ENCODE measurements around the gene GPATCH2L.

Gene GPATCH2L

GRCh38 chr14:76151398-76152332 is at the start of gene GPATCH2L:
GPATCH2L (plus strand) TSS chr14:76151922; CDS start chr14:76154364, 2,442 bp downstream.
- peak; percentile 53 to 96 (median 88) for DNase-seq

- DNase-seq = no peak
These were observed 46.8 kb upstream of the GPATCH2L start for GRCh38 chr14:76104802-76105355.

GRCh38 chr14:76106188-76106587 is 45.5 kb upstream of the GPATCH2L start:
- DNase-seq = no peak

GRCh38 chr14:76109087-76109880 is 42.4 kb upstream of the GPATCH2L start:
- no peak for DNase-seq

GRCh38 chr14:76112889-76113624 is 38.7 kb upstream of the GPATCH2L start:
- no peak for DNase-seq

- DNase-seq = no peak
These were observed 38.0 kb upstream of the GPATCH2L start for GRCh38 chr14:76113691-76114090.

- no peak for DNase-seq
These were observed 36.7 kb upstream of the GPATCH2L start for GRCh38 chr14:76115010-76115422.

GRCh38 chr14:76117789-76118484 is 33.8 kb upstream of the GPATCH2L start:
- no peak for DNase-seq

- DNase-seq = no peak
These were observed 33.1 kb upstream of the GPATCH2L start for GRCh38 chr14:76118594-76118993.

GRCh38 chr14:76121089-76121748 is 30.5 kb upstream of the GPATCH2L start:
- no peak for DNase-seq

GRCh38 chr14:76123426-76124225 is 28.1 kb upstream of the GPATCH2L start:
- no peak for DNase-seq

GRCh38 chr14:76125511-76125910 is 26.2 kb upstream of the GPATCH2L start:
- no peak for DNase-seq

- no peak for DNase-seq
These were observed 25.6 kb upstream of the GPATCH2L start for GRCh38 chr14:76126076-76126475.

- no peak for DNase-seq
These were observed 21.7 kb upstream of the GPATCH2L start for GRCh38 chr14:76129851-76130576.

- no peak for DNase-seq
These were observed 20.4 kb upstream of the GPATCH2L start for GRCh38 chr14:76131071-76131965.

- DNase-seq = no peak
These were observed 18.6 kb upstream of the GPATCH2L start for GRCh38 chr14:76133103-76133502.

GRCh38 chr14:76134231-76134630 is 17.5 kb upstream of the GPATCH2L start:
- DNase-seq = no peak

GRCh38 chr14:76135722-76136121 is 16.0 kb upstream of the GPATCH2L start:
- DNase-seq = no peak

Measured in C1 segment of cervical spinal cord (tissue), 14 donors.